ENCODE results near the gene COBL.
A peak's percentile ranks its signal among the peaks of the same experiment; 100 is the strongest.
"Not testable (repeated sequence)": the region's sequence is repeated elsewhere in the genome, so short reads cannot be mapped to it uniquely, and the experiment has no call there.

Gene COBL

GRCh38 chr7:51208125-51208524, 108.5 kb downstream of the COBL start:
- DNase-seq (ENCODE audit: low read depth in 2 of 2), result not testable (repeated sequence)

GRCh38 chr7:51198654-51199053, 118.0 kb downstream of the COBL start:
- no peak for DNase-seq (ENCODE audit: low read depth in 2 of 2)

- DNase-seq (ENCODE audit: low read depth in 2 of 2), result no peak
Measured at GRCh38 chr7:51190969-51191368, 125.6 kb downstream of the COBL start.

GRCh38 chr7:51189777-51190176, 126.8 kb downstream of the COBL start:
- DNase-seq (ENCODE audit: low read depth in 2 of 2), result no peak

GRCh38 chr7:51188987-51189386, 127.6 kb downstream of the COBL start:
- no peak for DNase-seq (ENCODE audit: low read depth in 2 of 2)

- no peak for DNase-seq (ENCODE audit: low read depth in 2 of 2)
Measured at GRCh38 chr7:51187941-51188340, 128.7 kb downstream of the COBL start.

- no peak for DNase-seq (ENCODE audit: low read depth in 2 of 2)
Measured at GRCh38 chr7:51186531-51186930, 130.1 kb downstream of the COBL start.

- no peak for DNase-seq (ENCODE audit: low read depth in 2 of 2)
Measured at GRCh38 chr7:51182636-51183166, 133.9 kb downstream of the COBL start.

GRCh38 chr7:51180092-51180491, 136.5 kb downstream of the COBL start:
- no peak for DNase-seq (ENCODE audit: low read depth in 2 of 2)

GRCh38 chr7:51175992-51176388, 140.6 kb downstream of the COBL start:
- DNase-seq (ENCODE audit: low read depth in 2 of 2), result no peak

- no peak for DNase-seq (ENCODE audit: low read depth in 2 of 2)
Measured at GRCh38 chr7:51175316-51175991, 141.2 kb downstream of the COBL start.

- no peak for DNase-seq (ENCODE audit: low read depth in 2 of 2)
Measured at GRCh38 chr7:51165337-51165736, 151.3 kb downstream of the COBL start.

GRCh38 chr7:51162724-51163329, 153.8 kb downstream of the COBL start:
- peak; percentile 60 to 61 for DNase-seq (ENCODE audit: low read depth in 2 of 2)

GRCh38 chr7:51161937-51162336, 154.7 kb downstream of the COBL start:
- DNase-seq (ENCODE audit: low read depth in 2 of 2), result no peak

GRCh38 chr7:51160990-51161615, 155.5 kb downstream of the COBL start:
- peak; percentile 29 to 32 for DNase-seq (ENCODE audit: low read depth in 2 of 2)

- DNase-seq (ENCODE audit: low read depth in 2 of 2), result no peak
Measured at GRCh38 chr7:51160411-51160810, 156.2 kb downstream of the COBL start.

- no peak for DNase-seq (ENCODE audit: low read depth in 2 of 2)
Measured at GRCh38 chr7:51158742-51159445, 157.7 kb downstream of the COBL start.

- no peak for DNase-seq (ENCODE audit: low read depth in 2 of 2)
Measured at GRCh38 chr7:51158211-51158610, 158.4 kb downstream of the COBL start.

- DNase-seq (ENCODE audit: low read depth in 2 of 2), result no peak
Measured at GRCh38 chr7:51154201-51154600, 162.4 kb downstream of the COBL start.

GRCh38 chr7:51152706-51153200, 163.9 kb downstream of the COBL start:
- DNase-seq (ENCODE audit: low read depth in 2 of 2), result no peak

GRCh38 chr7:51151455-51151854, 165.2 kb downstream of the COBL start:
- no peak for DNase-seq (ENCODE audit: low read depth in 2 of 2)

- DNase-seq (ENCODE audit: low read depth in 2 of 2), result no peak
Measured at GRCh38 chr7:51150193-51150592, 166.4 kb downstream of the COBL start.

Measured in activated CD4-positive, alpha-beta T cell treated with anti-CD3 and anti-CD28 coated beads for 24 hours (primary cell).